Measurements from ENCODE around the gene DOK4.

Gene DOK4

GRCh38 chr16:57485916-57486857, at the start of gene DOK4:
TSS of gene DOK4 (minus strand) at chr16:57486493. CDS start at chr16:57479507, 6,986 bp downstream.
- no peak for FAIRE-seq

- no peak for FAIRE-seq
Measured at GRCh38 chr16:57535680-57536305, 49.5 kb upstream of the DOK4 start.

DNA sequence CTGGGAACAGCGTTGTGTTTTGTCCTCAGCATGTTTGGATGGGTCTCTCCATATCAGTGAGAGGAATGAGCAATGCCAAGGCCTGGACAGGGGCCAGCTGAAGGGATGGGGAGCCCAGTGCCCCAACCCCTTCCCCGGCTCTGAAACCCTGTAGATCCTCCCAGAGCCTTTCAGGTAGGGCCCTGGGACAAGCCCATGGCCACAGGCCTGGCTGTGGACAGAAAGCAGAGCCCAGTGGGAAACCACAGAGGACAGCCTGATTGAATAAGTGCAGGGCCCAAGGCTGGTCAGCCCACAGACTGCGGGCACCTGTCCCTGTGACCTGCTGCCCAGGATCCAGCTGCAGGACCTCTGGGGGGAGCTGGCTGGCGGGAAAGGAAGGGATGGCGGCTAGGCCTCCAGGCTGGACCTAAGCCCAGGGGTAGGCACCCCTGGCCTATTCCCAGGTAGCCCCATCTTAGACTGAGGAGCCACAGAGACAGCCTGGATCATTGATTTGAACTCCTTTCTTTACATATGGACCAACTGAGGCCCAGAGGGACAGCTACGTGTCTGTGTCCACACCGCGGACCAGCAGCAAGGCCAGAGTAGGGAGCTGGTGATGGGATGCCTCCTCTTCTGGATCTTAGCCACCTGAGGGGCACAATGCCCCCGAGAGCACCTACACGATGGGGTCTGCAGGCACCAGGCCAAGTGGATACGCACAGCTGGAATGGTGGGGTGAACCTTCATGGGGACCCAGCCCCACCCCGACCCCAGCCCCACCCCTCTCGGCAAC, 48.8 kb upstream of the DOK4 start:
- FAIRE-seq = no peak

- no peak for FAIRE-seq
Measured at GRCh38 chr16:57534337-57534880, 48.1 kb upstream of the DOK4 start.

DNA sequence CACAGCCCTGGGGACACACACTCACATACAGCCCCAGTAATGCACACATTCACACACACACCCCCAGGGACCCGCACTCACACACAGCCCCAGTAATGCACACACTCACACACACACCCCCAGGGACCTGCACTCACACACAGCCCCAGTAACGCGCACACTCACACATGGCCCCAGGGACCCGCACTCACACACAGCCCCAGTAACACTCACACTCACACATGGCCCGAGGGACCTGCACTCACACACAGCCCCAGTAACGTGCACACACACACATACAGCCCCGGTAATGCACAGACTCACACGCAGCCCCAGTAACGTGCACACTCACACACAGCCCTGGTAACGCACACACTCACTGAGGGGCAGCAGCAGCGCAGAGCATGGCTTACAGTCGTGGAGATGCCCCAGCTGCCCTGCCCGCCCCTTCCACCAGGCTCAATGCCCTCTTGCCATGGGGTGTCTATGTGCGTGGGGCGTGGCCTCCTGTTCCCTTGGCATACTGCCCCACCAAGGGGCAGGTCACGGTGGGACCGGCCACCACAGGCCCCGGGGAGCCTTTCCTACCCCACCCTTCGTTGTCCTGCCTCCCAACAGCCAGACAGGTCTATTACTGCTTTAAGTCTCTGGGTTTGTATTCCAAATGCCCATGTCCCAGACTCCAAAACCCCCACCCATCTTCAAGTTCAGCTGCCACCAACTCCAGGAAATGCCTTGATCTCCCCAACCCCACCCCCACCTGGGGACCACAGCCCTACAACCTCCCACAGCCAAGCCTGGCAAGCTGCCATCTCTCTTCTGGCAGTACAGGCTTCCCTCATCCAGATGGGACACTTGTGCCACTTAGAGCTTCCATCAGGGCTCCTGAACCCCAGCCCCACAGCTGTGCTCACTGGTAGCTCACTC, 47.4 kb upstream of the DOK4 start:
- FAIRE-seq = no peak

DNA sequence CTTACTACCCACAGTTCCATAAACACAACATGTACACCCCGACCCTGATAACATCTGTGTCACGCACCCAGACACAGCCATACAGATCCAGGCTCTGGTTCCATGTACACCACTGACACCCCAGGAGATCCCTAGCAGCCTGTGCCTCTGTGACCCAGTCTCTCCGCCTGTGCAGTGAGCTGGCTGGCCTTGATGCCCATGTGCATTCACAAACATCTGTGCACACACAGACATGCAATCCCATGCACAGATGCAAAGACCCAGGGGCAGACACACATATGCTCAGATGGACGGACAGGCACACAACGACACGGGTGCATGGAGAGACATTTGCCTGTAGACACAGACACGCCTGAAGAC, 46.0 kb upstream of the DOK4 start:
- FAIRE-seq = no peak

- FAIRE-seq = no peak
Measured at GRCh38 chr16:57531635-57532265, 45.5 kb upstream of the DOK4 start.

GRCh38 chr16:57531253-57531575, 44.9 kb upstream of the DOK4 start:
- no peak for FAIRE-seq

GRCh38 chr16:57530522-57531252, 44.4 kb upstream of the DOK4 start:
- no peak for FAIRE-seq

DNA sequence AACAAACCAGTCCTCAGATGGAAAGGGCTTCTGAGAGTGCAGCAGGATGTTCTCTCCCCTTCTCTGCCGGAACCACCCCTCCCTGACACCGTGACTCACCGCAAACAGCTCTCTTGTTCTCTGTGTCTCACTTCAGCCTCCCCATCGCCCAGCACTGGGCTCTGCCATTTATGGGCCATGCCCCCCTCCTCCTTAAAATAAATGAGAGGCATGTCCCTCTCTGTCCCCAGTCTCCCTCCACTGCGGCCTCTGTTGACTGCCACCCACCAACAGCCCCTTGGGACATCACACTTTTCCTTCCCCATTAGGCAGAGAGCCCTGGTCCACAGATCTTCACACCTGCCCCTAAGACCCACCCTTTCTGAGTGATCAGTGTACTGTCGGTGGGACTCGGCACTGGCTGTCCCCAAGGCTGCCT, 43.8 kb upstream of the DOK4 start:
- no peak for FAIRE-seq

- no peak for FAIRE-seq
Measured at GRCh38 chr16:57529391-57530103, 43.3 kb upstream of the DOK4 start.

- FAIRE-seq = no peak
Measured at GRCh38 chr16:57528499-57529390, 42.5 kb upstream of the DOK4 start.

DNA sequence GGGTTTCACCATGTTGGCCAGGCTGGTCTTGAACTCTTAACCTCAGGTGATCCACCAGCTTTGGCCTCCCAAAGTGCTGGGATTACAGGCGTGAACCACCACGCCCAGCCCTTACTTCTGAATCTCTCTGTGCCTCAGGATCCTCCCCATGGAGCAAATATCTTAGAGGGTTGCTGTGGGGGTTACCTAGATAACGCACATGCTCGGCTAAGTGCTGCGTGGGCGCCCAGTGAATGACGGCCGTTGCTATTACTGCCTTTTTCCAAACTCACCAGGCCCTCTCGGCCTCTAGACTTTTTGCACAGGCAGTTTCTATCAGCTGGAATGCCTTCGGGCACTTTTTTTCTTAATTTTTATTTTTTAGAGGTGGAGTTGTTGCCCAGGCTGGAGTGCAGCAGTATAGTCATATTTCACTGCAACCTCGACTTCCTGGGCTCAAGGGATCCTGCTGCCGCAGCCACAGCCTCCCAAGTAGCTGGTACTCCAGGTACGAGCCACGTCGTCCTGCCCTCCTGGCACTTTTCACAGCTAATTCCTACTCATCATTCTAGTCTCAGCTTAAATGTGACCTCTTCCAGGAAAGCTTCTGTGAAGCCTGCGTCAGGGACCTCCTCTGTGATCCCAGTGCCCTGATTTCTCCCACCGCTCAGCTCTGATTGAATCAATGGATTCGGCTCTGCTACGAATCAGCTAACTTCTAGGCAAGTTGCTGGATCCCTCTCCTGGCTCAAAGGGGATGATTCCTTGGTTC, 41.5 kb upstream of the DOK4 start:
- FAIRE-seq = no peak

DNA sequence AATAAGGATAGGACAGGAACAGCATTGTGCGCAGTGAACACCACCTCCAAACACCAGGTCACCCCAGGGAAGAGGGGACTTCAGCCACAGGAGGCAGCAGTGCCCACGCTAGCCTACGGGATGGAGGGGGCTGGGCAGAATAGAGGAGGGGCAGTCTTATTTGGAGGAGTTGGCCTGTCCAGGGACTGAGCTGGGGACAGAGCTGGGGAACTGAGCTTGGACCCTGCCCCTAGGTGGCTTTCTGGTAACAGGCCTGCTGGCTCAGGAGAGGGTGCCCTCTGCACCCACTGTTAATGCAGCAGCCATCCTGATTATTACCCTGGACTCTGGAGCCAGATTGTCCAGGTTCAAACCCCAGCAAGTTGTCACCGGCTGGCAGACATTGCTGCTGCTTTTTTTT, 40.7 kb upstream of the DOK4 start:
- FAIRE-seq = no peak

DNA sequence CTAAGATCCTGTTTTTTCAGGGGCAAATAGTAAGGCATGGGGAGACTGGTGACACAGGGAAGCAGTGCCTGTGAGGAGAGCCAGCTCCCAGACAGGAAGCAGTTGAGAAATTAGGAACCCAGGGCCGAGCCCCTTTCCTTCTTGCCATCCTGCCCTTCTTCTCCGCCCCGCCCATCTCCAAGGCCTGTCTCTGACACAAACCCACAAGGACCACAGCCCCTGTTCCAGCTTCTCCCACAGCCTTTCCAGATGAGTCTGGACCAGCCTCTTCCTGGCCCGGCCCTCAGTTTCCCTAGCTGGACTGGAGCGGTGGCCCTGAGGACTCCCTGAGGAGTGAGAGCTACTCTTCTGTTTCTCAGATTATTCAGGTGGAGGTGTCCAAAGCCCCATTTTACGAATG, 40.2 kb upstream of the DOK4 start:
- FAIRE-seq = no peak

GRCh38 chr16:57525761-57526160, 39.5 kb upstream of the DOK4 start:
- FAIRE-seq = no peak

DNA sequence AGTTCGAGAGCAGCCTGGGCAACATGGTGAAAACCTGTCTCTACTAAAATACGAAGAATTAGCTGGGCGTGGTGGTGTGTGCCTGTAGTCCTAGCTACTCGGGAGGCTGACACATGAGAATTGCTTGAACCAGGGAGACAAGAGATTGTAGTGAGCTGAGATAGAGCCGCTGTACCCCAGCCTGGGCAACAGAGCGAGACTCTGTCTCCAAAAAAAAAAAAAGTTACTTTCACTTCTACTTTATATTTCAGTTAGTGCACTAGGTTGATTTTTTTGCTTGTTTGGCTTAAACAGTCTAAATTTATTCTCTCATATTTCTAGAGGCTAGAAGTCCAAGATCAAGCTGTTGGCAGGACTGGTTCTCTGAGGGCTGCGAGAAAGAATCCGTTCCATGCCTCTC, 36.7 kb upstream of the DOK4 start:
- FAIRE-seq = no peak

GRCh38 chr16:57519796-57520360, 33.6 kb upstream of the DOK4 start:
- FAIRE-seq = no peak

Data from A204.1 (cell line).